ENCODE results near the gene FBXL5. TPM values are rescaled to one million over a fixed set of nuclear protein-coding genes. Genes with fewer than 3 reads are reported as not detected.

The FBXL5 gene
- polyA plus RNA-seq (2013, experiment 1 of 2): 41.8 TPM
- polyA plus RNA-seq (2013, experiment 2 of 2): 42.2 TPM

- Histone ChIP-seq H3K36me3 (replicated peaks in 1 of 2; ENCODE audit: control insufficient read depth in 2 of 2, insufficient read depth in 2 of 2, low read length in 2 of 2) (peaks cover 2 to 40% of the 10 kb centered on the region in 2 donors), H3K18ac (ENCODE audit: low read length) (peak within 1 kb of the TSS; percentile 98), H2BK12ac (ENCODE audit: low read length) (no peak within 1 kb of the TSS), H3K79me1 (ENCODE audit: low read depth, low read length) (peaks cover 4% of the 10 kb centered on the region), H4K91ac (ENCODE audit: low read depth, low read length, poor library complexity) (peak within 1 kb of the TSS; percentile 1), H2AFZ (ENCODE audit: low read length) (peak within 1 kb of the TSS; percentile 92), H3K27me3 (ENCODE audit: control insufficient read depth in 3 of 3, insufficient read depth in 3 of 3, low read depth in 1 of 3, low read length in 3 of 3) (no peaks in the 10 kb centered on the region), H3K4me2 (ENCODE audit: insufficient read depth, low read length, poor library complexity, severe bottlenecking) (peak within 1 kb of the TSS; percentile 72), H2AK5ac (ENCODE audit: low read depth, low read length) (peak within 1 kb of the TSS; percentile 81), H4K8ac (ENCODE audit: low read depth, low read length) (peak within 1 kb of the TSS; percentile 94), H3K4ac (ENCODE audit: low read length) (peak within 1 kb of the TSS; percentile 26), H2BK5ac (ENCODE audit: low read length) (peak within 1 kb of the TSS; percentile 95), H2BK120ac (ENCODE audit: low read depth, low read length) (peak within 1 kb of the TSS; percentile 88), H3K23ac (ENCODE audit: low read depth, low read length, poor library complexity) (peak within 1 kb of the TSS; percentile 100), H3K14ac (ENCODE audit: low read length) (peak within 1 kb of the TSS; percentile 65), H2BK15ac (ENCODE audit: low read length) (peak within 1 kb of the TSS; percentile 13), H3K9ac (ENCODE audit: low read depth, low read length, poor library complexity) (peak within 1 kb of the TSS; percentile 100), H3K27ac (replicated peaks; ENCODE audit: low read length) (peak within 1 kb of the TSS; percentile 95), H3K4me1 (ENCODE audit: control insufficient read depth in 2 of 2, insufficient read depth in 1 of 2, low read depth in 1 of 2, low read length in 2 of 2) (peaks cover 6% of the 10 kb centered on the region in 2 donors), H3K9me3 (replicated peaks in 1 of 2; ENCODE audit: control insufficient read depth in 2 of 2, insufficient read depth in 1 of 2, low read depth in 1 of 2, low read length in 2 of 2) (no peaks in the 10 kb centered on the region), H3K4me3 (ENCODE audit: low read length in 2 of 2) (peak within 1 kb of the TSS; percentile 88)
- peak; percentile 85 for DNase-seq (ENCODE audit: low spot score)
- no CpG with 5 or more reads among the region's 85 CpGs for WGBS, 2 donors (ENCODE audit: extremely low coverage in 2 of 2, insufficient read length in 2 of 2, insufficient replicate concordance in 1 of 2)
Observed at GRCh38 chr4:15655223-15656037, at the start of gene FBXL5. TSS of gene FBXL5 (minus strand) at chr4:15655357. CDS start at chr4:15655287, 70 bp downstream.

GRCh38 chr4:15704129-15704528 lies 49.0 kb upstream of the FBXL5 start:
- Histone ChIP-seq H3K18ac (ENCODE audit: low read length) (no peak overlapping the region), H3K4ac (ENCODE audit: low read length) (no peak overlapping the region), H3K23ac (ENCODE audit: low read depth, low read length, poor library complexity) (no peak overlapping the region), H3K36me3 (replicated peaks in 1 of 2; ENCODE audit: control insufficient read depth in 2 of 2, insufficient read depth in 2 of 2, low read length in 2 of 2) (no peaks in the 10 kb centered on the region), H3K27me3 (ENCODE audit: control insufficient read depth in 3 of 3, insufficient read depth in 3 of 3, low read depth in 1 of 3, low read length in 3 of 3) (no peaks in the 10 kb centered on the region), H4K91ac (ENCODE audit: low read depth, low read length, poor library complexity) (no peak overlapping the region), H3K27ac (replicated peaks; ENCODE audit: low read length) (no peak overlapping the region), H3K4me1 (ENCODE audit: control insufficient read depth in 2 of 2, insufficient read depth in 1 of 2, low read depth in 1 of 2, low read length in 2 of 2) (peaks cover 12 to 29% of the 10 kb centered on the region in 2 donors), H3K14ac (ENCODE audit: low read length) (no peak overlapping the region), H2BK15ac (ENCODE audit: low read length) (no peak overlapping the region), H3K4me3 (ENCODE audit: low read length in 2 of 2) (no peak overlapping the region), H2BK5ac (ENCODE audit: low read length) (no peak overlapping the region), H2AFZ (ENCODE audit: low read length) (no peak overlapping the region), H3K79me1 (ENCODE audit: low read depth, low read length) (no peaks in the 10 kb centered on the region), H3K9me3 (replicated peaks in 1 of 2; ENCODE audit: control insufficient read depth in 2 of 2, insufficient read depth in 1 of 2, low read depth in 1 of 2, low read length in 2 of 2) (peaks cover 0 to 4% of the 10 kb centered on the region in 2 donors), H2BK120ac (ENCODE audit: low read depth, low read length) (no peak overlapping the region), H2AK5ac (ENCODE audit: low read depth, low read length) (no peak overlapping the region), H2BK12ac (ENCODE audit: low read length) (no peak overlapping the region), H3K9ac (ENCODE audit: low read depth, low read length, poor library complexity) (no peak overlapping the region), H3K4me2 (ENCODE audit: insufficient read depth, low read length, poor library complexity, severe bottlenecking) (no peak overlapping the region), H4K8ac (ENCODE audit: low read depth, low read length) (no peak overlapping the region)
- no peak for DNase-seq (ENCODE audit: low spot score)

- Histone ChIP-seq H2BK120ac (ENCODE audit: low read depth, low read length) (no peak overlapping the region), H3K23ac (ENCODE audit: low read depth, low read length, poor library complexity) (no peak overlapping the region), H2BK15ac (ENCODE audit: low read length) (peak overlapping the region; percentile 6), H3K4me3 (ENCODE audit: low read length in 2 of 2) (no peak overlapping the region), H3K18ac (ENCODE audit: low read length) (peak overlapping the region; percentile 59), H2AK5ac (ENCODE audit: low read depth, low read length) (peak overlapping the region; percentile 14), H3K14ac (ENCODE audit: low read length) (no peak overlapping the region), H2BK12ac (ENCODE audit: low read length) (no peak overlapping the region), H3K79me1 (ENCODE audit: low read depth, low read length) (no peaks in the 10 kb centered on the region), H3K36me3 (replicated peaks in 1 of 2; ENCODE audit: control insufficient read depth in 2 of 2, insufficient read depth in 2 of 2, low read length in 2 of 2) (no peaks in the 10 kb centered on the region), H2BK5ac (ENCODE audit: low read length) (no peak overlapping the region), H3K4ac (ENCODE audit: low read length) (no peak overlapping the region), H3K9me3 (replicated peaks in 1 of 2; ENCODE audit: control insufficient read depth in 2 of 2, insufficient read depth in 1 of 2, low read depth in 1 of 2, low read length in 2 of 2) (peaks cover 0 to 4% of the 10 kb centered on the region in 2 donors), H3K27ac (replicated peaks; ENCODE audit: low read length) (no peak overlapping the region), H2AFZ (ENCODE audit: low read length) (no peak overlapping the region), H4K8ac (ENCODE audit: low read depth, low read length) (no peak overlapping the region), H3K9ac (ENCODE audit: low read depth, low read length, poor library complexity) (no peak overlapping the region), H3K4me1 (ENCODE audit: control insufficient read depth in 2 of 2, insufficient read depth in 1 of 2, low read depth in 1 of 2, low read length in 2 of 2) (peaks cover 11 to 25% of the 10 kb centered on the region in 2 donors), H3K27me3 (ENCODE audit: control insufficient read depth in 3 of 3, insufficient read depth in 3 of 3, low read depth in 1 of 3, low read length in 3 of 3) (no peaks in the 10 kb centered on the region), H3K4me2 (ENCODE audit: insufficient read depth, low read length, poor library complexity, severe bottlenecking) (no peak overlapping the region), H4K91ac (ENCODE audit: low read depth, low read length, poor library complexity) (peak overlapping the region; percentile 24)
- DNase-seq (ENCODE audit: low spot score): no peak
- WGBS, 2 donors (ENCODE audit: extremely low coverage in 2 of 2, insufficient read length in 2 of 2, insufficient replicate concordance in 1 of 2): no CpG with 5 or more reads among the region's 11 CpGs
Observed at GRCh38 chr4:15703439-15703838, 48.3 kb upstream of the FBXL5 start.

- no peak within 1 kb of the TSS for H3K27ac ChIP-seq (replicated peaks; ENCODE audit: low read length)
- H2BK15ac ChIP-seq (ENCODE audit: low read length): peak within 1 kb of the TSS; percentile 6
- H3K79me1 ChIP-seq (ENCODE audit: low read depth, low read length): no peaks in the 10 kb centered on the region
- H3K9ac ChIP-seq (ENCODE audit: low read depth, low read length, poor library complexity): no peak within 1 kb of the TSS
- no peak for DNase-seq (ENCODE audit: low spot score)
- H3K4ac ChIP-seq (ENCODE audit: low read length): peak within 1 kb of the TSS; percentile 37
- H3K4me2 ChIP-seq (ENCODE audit: insufficient read depth, low read length, poor library complexity, severe bottlenecking): no peak within 1 kb of the TSS
- peak within 1 kb of the TSS; percentile 38 for H3K14ac ChIP-seq (ENCODE audit: low read length)
- H3K4me1 ChIP-seq (ENCODE audit: control insufficient read depth in 2 of 2, insufficient read depth in 1 of 2, low read depth in 1 of 2, low read length in 2 of 2): peaks cover 11 to 25% of the 10 kb centered on the region in 2 donors
- H4K8ac ChIP-seq (ENCODE audit: low read depth, low read length): no peak within 1 kb of the TSS
- no peaks in the 10 kb centered on the region for H3K27me3 ChIP-seq (ENCODE audit: control insufficient read depth in 3 of 3, insufficient read depth in 3 of 3, low read depth in 1 of 3, low read length in 3 of 3)
- H2BK5ac ChIP-seq (ENCODE audit: low read length): peak within 1 kb of the TSS; percentile 66
- no CpG with 5 or more reads among the region's 43 CpGs for WGBS, 2 donors (ENCODE audit: extremely low coverage in 2 of 2, insufficient read length in 2 of 2, insufficient replicate concordance in 1 of 2)
- H3K23ac ChIP-seq (ENCODE audit: low read depth, low read length, poor library complexity): peak within 1 kb of the TSS; percentile 73
- peaks cover 0 to 4% of the 10 kb centered on the region in 2 donors for H3K9me3 ChIP-seq (replicated peaks in 1 of 2; ENCODE audit: control insufficient read depth in 2 of 2, insufficient read depth in 1 of 2, low read depth in 1 of 2, low read length in 2 of 2)
- H3K18ac ChIP-seq (ENCODE audit: low read length): peak within 1 kb of the TSS; percentile 59
- no peak within 1 kb of the TSS for H2AFZ ChIP-seq (ENCODE audit: low read length)
- no peak within 1 kb of the TSS for H2BK120ac ChIP-seq (ENCODE audit: low read depth, low read length)
- H2BK12ac ChIP-seq (ENCODE audit: low read length): peak within 1 kb of the TSS; percentile 46
- peak within 1 kb of the TSS; percentile 24 for H4K91ac ChIP-seq (ENCODE audit: low read depth, low read length, poor library complexity)
- H3K4me3 ChIP-seq (ENCODE audit: low read length in 2 of 2): peak within 1 kb of the TSS in 1 of 2 donors; percentile 46
- H2AK5ac ChIP-seq (ENCODE audit: low read depth, low read length): peak within 1 kb of the TSS; percentile 14
- no peaks in the 10 kb centered on the region for H3K36me3 ChIP-seq (replicated peaks in 1 of 2; ENCODE audit: control insufficient read depth in 2 of 2, insufficient read depth in 2 of 2, low read length in 2 of 2)
Observed at GRCh38 chr4:15702941-15703403, 47.8 kb upstream of the FBXL5 start, which contains the start of gene BST1. TSS of gene BST1 (plus strand) at chr4:15703065. CDS start at chr4:15703145, 80 bp downstream.
